Suprapubic skin (tissue), 4 donors: ENCODE results near the gene HCN2.

Experiments
- EP300 ChIP-seq: sonication (generic); formaldehyde crosslinking; IDR thresholded peaks from one replicate; pipeline ENCODE4 v1.6.1; 2017; ENCODE audit warnings: antibody characterized with exemption
- POLR2AphosphoS5 ChIP-seq, 3 donors: sonication (generic); formaldehyde crosslinking; IDR thresholded peaks; one replicate each; pipeline ENCODE4 v1.6.1; 2017; ENCODE audit warnings: antibody characterized with exemption in 3 of 3
- TF ChIP-seq, protein P1 (sequence below), 2 donors: fragments of 200-600 bp in 1 of 2; fragments of 450-650 bp in 1 of 2; sonication (generic) in 1 of 2; IDR thresholded peaks; one replicate each; pipeline ENCODE4 v1.5.1; 2016 to 2019; ENCODE audit warnings: antibody characterized with exemption in 2 of 2, mild to moderate bottlenecking in 1 of 2, moderate library complexity in 1 of 2

DNA sequence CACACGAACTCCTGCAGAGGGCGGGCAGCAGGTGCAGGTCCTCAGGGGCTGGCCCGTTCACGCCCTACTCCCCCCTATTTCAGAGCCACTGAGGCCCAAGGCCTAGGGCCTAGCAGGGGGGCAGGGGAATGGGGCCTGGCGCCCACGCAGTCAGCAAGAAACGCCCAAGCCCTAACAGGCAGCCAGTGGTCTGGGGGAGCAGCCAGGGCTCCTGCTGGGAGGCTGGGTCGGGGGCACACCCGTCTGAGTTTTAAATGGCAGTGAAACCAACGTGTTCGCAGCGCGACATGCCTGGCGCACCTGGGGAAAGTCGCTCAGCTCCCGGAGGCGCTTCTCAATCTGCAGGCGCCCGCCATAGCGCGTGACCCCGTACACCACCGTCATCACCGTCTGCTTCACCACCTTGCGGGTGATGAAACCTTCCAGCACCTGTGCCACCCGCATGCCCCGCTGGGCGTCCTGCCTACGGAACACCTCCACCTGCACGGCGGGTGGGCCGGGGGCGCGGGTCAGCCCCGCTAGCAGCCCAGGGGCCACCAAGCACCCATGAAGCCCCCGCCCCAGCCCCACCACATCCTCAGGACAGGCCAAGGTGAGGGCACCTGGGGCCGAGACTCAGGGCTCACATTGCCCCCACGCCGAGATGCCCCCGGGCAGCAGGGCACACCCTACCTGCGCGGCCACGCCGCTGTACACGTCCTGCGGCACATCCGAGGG, 29.8 kb downstream of the HCN2 start:
- TF ChIP-seq POLR2AphosphoS5 (IDR thresholded peaks at IDR 0.05) (no peak), EP300 (no peak)
- TF ChIP-seq, protein P1, sequence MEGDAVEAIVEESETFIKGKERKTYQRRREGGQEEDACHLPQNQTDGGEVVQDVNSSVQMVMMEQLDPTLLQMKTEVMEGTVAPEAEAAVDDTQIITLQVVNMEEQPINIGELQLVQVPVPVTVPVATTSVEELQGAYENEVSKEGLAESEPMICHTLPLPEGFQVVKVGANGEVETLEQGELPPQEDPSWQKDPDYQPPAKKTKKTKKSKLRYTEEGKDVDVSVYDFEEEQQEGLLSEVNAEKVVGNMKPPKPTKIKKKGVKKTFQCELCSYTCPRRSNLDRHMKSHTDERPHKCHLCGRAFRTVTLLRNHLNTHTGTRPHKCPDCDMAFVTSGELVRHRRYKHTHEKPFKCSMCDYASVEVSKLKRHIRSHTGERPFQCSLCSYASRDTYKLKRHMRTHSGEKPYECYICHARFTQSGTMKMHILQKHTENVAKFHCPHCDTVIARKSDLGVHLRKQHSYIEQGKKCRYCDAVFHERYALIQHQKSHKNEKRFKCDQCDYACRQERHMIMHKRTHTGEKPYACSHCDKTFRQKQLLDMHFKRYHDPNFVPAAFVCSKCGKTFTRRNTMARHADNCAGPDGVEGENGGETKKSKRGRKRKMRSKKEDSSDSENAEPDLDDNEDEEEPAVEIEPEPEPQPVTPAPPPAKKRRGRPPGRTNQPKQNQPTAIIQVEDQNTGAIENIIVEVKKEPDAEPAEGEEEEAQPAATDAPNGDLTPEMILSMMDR (IDR thresholded peaks at IDR 0.05): no peak
